TTC549 (cell line): ENCODE results near the gene MYH8.

Source experiments
- FAIRE-seq: peaks from 2 replicates; lab custom pipeline; 2012; peaks lifted over from hg19 to GRCh38; lab: Jason Lieb, UNC

Gene MYH8

DNA sequence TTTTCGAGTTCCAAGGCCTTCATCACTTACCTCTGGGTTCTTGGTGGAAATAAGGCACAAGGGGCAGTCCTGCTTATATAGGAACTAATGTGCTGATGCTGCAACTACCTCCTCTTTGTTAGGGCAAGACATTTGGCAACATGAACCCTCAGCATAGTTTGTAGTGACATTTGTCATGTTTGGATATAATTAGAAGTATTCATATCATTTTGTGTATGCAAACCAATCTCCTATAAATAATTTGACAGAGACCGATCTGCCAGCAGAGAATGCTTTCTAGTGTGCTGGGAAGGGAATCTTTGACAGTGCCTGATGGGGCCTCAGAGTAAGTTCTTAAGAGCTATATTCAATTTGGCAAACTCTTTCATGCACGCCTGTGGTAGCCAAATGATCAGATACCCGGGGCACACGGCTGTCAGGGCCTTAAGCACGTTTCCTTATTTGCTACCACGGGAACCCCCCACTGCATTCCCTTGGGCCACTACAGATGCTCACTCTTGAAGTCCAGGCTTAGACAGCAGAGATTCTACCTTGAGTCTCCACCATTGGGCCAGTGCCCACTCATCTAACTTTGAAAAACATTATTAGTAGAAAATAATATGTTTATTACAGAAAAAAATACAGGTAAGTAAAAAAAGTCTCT is at the start of gene MYH8:
TSS of gene MYH8 (minus strand) at position 51 of the 643 bp plus-strand sequence. CDS start 1,723 bp downstream, outside the sequence.
- no peak for FAIRE-seq

GRCh38 chr17:10469459-10469858 is 47.7 kb upstream of the MYH8 start, which contains the start of gene MYH4:
MYH4 (minus strand) TSS chr17:10469559; CDS start chr17:10466745, 2,814 bp downstream.
- FAIRE-seq = no peak

DNA sequence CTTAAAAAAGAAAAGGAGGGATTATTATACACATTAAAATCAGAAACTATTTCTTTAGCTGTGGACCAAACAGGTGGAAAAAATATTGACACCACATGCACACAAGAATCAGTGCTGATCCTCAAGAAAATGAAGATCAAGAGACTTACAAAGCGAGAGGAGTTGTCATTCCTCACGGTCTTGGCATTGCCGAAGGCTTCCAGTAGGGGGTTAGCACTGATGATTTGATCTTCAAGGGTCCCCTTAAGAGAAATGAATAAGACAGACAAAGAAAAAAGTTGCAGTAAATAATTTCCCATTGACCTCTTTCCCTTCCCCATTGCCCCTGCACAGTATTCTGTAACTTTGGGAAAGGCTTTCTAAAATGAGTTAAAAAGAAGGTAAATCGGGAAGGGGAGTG is 41.7 kb upstream of the MYH8 start:
- FAIRE-seq = no peak

DNA sequence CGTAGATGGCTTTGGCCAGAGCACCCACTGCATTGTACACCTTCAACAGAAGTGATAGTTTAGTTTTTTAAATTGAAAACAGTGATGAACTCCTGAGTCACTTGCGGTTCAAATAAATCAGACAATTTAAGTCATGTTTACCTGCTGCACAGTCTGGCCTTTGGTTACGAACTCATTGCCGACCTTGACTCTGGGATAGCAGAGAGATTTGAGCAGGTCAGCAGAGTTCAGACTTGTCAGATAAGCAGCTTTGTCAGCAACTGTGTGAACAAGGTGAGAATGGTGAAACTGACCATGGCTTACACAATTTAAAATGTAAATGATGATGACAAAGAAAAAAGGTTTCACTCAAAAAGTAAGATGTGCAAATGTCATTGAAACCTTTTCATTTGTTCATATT is 38.3 kb upstream of the MYH8 start:
- FAIRE-seq = no peak

DNA sequence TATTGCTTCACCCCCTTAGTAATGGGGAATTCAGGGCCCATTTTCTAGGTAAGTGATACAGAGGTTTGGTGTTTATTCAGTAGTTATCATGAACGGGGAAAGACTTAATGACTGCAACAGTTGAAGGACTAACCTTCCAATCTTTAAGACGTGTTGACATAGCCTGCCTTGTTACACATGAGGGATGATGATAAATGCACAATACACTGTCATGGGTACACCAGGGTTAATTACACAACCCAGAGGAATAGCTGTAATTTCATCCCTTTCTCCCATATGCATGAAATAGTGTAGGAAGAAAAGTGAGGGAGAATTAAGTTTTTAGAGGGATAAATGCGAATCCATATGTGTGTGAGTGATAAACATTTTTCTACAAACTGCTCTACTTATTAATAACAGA is 37.0 kb upstream of the MYH8 start:
- no peak for FAIRE-seq

- no peak for FAIRE-seq
Observed at GRCh38 chr17:10457952-10458351, 36.2 kb upstream of the MYH8 start.

DNA sequence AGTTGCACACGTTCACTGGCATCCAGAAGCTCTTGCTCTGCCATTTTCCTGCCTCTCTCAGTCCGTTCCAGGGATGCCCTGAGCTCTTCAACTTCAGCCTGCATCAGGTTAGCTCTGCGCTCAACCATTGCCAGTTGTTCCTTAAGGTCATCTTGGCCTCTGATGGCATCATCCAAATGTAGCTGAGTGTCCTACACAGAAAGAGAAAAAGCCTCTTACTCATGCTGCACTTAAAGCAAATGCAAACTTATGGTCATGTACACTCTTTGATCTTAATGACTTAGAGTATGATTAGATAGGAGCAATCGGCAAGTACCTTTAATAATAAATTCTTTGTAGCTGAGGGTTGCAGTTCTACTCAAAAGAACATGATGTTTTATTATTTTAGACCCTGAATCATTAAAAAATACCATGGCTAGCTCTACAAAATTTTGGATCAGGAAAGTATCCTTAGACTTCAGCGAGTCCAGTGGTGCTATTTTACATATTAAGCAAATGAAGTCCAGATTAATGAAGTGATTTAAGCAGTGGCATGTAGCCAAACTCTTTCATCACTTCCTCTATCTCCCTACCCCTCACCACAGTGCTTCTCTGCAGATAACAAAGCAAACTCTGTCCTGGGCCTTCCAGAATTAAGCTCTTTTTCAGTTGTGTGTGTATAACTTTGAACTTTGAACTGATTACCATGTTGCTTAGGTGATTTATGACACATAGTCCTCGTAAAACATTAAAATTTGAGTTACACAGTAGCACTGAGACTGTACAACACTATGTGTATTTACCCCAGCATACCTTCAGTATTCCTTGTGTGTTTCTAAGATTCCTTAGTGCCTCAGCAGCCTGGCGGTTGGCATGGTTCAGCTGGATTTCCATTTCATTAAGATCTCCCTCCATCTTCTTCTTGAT is 25.5 kb upstream of the MYH8 start:
- no peak for FAIRE-seq

- FAIRE-seq = no peak
Observed at GRCh38 chr17:10439816-10440215, 18.1 kb upstream of the MYH8 start.

DNA sequence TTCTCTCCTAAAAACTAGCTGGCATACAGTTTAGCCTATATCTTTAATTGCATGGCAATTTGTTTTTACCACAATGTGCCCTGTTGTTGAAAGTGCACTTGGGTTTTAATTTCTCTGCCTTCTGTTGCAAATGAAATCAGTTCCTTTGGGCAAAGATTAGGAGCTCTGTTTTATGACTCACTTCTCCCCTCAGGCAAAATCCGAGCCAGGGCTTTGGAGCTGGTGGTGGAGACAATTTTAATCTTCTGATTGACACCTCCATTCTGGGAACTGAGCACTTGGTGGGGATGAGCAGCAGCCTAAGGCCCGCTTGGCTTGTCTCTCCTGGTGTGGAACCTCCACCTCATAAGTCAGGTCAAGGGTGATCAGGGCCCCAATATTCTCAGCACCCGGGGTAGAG is 13.3 kb upstream of the MYH8 start:
- no peak for FAIRE-seq

GRCh38 chr17:10429421-10430045 is 7.8 kb upstream of the MYH8 start:
- no peak for FAIRE-seq

DNA sequence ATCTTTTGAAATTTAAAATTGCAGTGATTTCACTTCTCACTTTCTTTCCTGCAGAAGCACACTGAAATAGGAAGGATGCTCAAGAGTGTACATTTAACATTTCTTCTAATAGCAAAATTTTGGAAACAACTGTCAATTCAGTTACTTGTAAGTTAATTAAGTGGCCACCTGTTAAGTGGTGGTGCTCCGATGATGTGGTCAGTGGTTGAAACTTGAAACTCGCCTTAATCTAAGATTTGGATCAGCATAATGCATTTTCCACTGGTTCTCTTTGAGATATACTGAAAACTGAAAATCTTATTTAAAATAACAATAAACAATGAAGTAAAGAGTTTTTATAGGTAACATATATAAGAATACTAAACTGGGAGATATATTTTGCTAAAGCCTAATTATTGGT is 7.0 kb upstream of the MYH8 start:
- FAIRE-seq = no peak

DNA sequence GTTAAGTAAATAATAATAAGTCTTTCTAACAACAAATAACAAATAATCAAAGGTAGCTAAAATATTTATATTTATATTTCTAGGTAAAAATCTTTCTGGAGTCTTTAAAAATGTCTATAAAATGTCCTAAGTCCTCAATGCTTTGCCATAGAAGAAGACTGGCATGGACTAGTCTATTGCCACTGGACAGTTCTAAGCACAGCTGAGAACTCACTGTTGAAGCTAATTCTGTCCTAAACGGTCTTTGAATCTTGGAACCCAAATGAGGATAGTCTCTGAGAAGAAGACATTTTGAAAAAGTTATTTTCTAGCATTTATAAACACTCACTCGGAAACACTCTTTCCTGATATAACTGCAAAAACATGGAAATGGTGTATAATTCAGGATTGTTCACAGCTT is 539 bp downstream of the MYH8 start:
- no peak for FAIRE-seq

- FAIRE-seq = no peak
Observed at GRCh38 chr17:10420811-10421210, 939 bp downstream of the MYH8 start.

GRCh38 chr17:10417431-10417830 is 4.3 kb downstream of the MYH8 start:
- no peak for FAIRE-seq

DNA sequence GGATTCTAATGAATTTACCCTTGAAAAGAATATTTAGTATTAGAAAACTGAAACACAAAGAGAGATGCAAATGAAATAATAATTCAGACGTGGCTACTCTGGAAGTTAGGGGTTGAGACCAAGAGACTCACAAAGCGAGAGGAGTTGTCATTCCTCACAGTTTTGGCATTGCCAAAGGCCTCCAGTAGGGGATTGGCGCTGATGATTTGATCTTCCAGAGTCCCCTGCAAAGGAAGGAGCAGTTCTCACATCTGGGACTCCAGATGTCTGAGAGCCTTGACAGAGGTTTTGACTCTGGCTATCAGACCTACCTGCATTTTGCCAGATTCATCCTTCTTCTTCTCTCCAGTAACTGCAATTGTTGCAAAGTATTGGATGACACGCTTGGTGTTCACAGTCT is 6.6 kb downstream of the MYH8 start:
- FAIRE-seq = no peak

DNA sequence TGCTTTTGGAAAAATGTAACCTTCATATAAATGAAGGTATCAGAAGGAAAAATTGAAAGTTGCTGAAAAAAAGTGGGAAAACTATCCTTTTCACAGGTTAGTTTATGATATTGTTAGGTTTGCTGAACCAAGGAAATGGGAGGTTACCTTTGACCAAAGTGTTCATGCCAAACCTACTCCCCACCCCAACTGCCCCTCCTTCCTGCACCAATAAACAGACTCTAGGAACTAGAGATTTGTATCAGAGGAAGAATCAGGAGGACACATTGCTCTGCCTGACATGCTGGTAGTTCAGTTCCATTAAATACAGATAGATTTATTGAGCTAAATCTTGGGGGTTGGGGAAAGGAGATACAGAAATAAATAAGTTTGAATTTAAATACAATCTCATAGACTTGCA is 18.2 kb downstream of the MYH8 start:
- no peak for FAIRE-seq

DNA sequence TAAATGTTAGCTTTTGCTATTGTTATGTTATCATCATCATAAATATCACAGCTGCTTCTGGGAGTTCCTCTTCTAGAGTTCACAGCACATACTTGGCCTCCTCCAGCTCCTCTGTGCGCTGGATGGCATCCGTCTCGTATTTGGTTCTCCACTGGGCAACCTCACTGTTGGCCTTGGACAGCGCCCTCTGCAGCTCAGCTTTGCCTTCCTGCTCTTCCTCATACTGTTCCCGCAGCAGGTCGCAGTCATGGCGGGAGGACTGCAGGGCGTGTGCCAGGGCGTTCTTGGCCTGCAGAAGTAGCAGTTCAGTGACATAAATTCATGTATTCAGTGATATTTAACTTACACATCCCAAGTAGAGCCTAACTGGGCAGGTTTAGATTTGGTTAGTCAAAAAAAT is 23.4 kb downstream of the MYH8 start:
- no peak for FAIRE-seq

DNA sequence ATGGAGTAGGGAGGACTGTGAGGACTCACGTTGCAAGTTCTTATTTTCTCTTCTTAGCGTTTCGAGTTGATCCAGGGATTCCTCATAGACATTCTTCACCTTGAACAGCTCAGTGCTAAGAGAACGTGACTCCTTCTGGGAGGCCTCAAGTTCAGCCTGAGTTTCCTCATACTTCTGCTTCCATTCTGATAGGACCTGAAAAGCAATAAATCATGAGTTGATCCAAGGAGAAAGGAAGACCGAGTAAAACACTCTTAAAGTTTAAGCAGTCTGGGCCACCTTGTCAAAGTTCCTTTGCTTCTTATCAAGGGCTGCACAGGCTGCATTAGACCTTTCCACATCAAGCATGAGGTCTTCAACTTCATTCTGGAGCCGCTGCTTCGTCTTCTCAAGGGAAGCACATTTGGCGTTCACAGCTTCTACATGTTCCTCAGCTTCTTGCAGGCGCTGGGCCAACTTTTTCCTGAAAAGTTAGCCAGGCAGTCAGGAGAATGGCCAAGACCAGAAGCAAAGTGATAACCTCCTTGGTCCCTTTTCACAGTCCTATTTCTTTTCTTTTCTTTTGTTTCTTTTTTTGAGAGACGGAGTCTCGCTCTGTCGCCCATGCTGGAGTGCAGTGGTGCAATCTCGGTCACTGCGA is 25.1 kb downstream of the MYH8 start:
- no peak for FAIRE-seq

GRCh38 chr17:10394201-10394887 is 27.4 kb downstream of the MYH8 start:
- no peak for FAIRE-seq

- FAIRE-seq = no peak
Observed at GRCh38 chr17:10392880-10393279, 28.9 kb downstream of the MYH8 start.

GRCh38 chr17:10385871-10386270 is 35.9 kb downstream of the MYH8 start:
- FAIRE-seq = no peak

DNA sequence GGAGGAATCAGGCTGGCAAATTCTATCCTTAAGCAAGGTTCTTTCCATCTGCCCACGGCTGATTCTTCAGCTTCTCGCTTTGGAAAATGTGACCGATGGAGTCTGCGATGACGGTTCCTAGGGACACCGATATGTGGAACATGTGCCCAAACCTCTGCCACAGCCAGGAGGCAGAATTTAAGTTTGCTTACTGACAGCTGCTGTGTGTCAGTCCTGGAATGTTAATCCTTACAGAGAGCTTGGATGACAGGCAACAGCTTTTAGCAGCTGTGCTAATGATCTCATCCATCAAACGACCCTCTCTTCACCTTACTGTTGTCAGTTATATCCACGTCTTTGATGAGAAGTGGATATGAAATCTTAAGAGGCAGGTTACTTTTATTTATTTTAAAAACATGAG is 37.6 kb downstream of the MYH8 start:
- FAIRE-seq = no peak
